ENCODE measurements around the gene TRIM7. TPM values are rescaled to one million over a fixed set of nuclear protein-coding genes. Genes with fewer than 3 reads are reported as not detected.

The TRIM7 gene
- total and polyA plus RNA-seq, 2 donors (not counting 1 experiment from before 2014, with no cell fraction given), result 1.7 to 7.4 TPM

DNA sequence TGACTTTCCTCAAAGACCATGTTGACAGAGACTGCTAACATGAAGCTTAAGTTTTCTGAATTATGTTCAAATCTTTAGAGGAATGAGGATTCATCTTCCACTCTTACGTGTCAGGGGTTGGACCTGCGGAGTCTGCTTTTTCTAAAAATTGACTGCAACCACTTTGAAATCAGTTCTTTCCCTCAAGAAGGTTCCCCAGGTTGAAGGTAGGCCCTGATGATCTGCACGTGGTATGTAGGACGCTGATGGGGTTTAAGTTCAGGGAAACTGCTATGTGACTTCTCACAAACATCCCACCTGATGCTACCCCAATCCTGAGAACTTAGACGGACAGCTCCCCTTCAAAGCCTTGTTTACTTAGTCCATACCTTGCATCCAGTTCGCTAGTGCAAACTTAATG lies 31.5 kb upstream of the TRIM7 start:
- WGBS (ENCODE audit: insufficient coverage), result no CpG with 5 or more reads among the region's 6 CpGs
- Mint-ChIP-seq H3K27ac (no peak overlapping the region), H3K4me3 (no peak overlapping the region), H3K4me1 (peaks cover 12% of the 10 kb centered on the region), H3K9me3 (ENCODE audit: insufficient read depth) (no peaks in the 10 kb centered on the region), H3K27me3 (no peaks in the 10 kb centered on the region)
- Histone ChIP-seq H2AFZ (ENCODE audit: insufficient read depth, low read depth, low read length, poor library complexity, severe bottlenecking) (no peak overlapping the region), H3K9me3 (ENCODE audit: control extremely low read depth in 1 of 3, control insufficient read depth in 2 of 3, insufficient read depth in 1 of 3, low read length in 2 of 3) (no peaks in the 10 kb centered on the region), H4K20me1 (ENCODE audit: control insufficient read depth, insufficient read depth, low read length, poor library complexity, severe bottlenecking) (peaks cover 46% of the 10 kb centered on the region), H3K9ac (ENCODE audit: low read length) (no peak overlapping the region), H3K79me2 (ENCODE audit: control insufficient read depth, insufficient read depth, low read length) (peaks cover 12% of the 10 kb centered on the region), H3K27me3 (replicated peaks in 1 of 4; ENCODE audit: control extremely low read depth in 1 of 4, control insufficient read depth in 3 of 4, insufficient read depth in 4 of 4, low read length in 3 of 4) (no peaks in the 10 kb centered on the region), H3K27ac (ENCODE audit: low read length in 2 of 2) (no peak overlapping the region), H3K36me3 (replicated peaks in 1 of 2; ENCODE audit: control extremely low read depth in 1 of 2, control insufficient read depth in 1 of 2, extremely low read depth in 1 of 2, insufficient read depth in 2 of 2, low read length in 1 of 2) (peaks cover 11 to 93% of the 10 kb centered on the region in 2 experiments), H3K4me1 (ENCODE audit: control insufficient read depth in 2 of 2, insufficient read depth in 2 of 2, low read length in 2 of 2) (peaks cover under 1 to 1% of the 10 kb centered on the region in 2 donors), H3K4me2 (replicated peaks; ENCODE audit: low read depth, low read length, poor library complexity, severe bottlenecking) (no peak overlapping the region), H3K4me3 (ENCODE audit: control extremely low read depth in 1 of 5, extremely low read depth in 1 of 5, insufficient read depth in 1 of 5, low read depth in 2 of 5, low read length in 4 of 5) (no peak overlapping the region)
- CTCF ChIA-PET, result no interaction called here
- intact Hi-C loops (cut with micrococcal nuclease), result no loop called here
- POLR2A ChIA-PET, result interaction anchor here (0.6 kb wide), 1 partner anchor 50 kb away, joined by 8 read pairs; no protein-coding TSS in a partner anchor
- no peak for ATAC-seq (ENCODE audit: low read depth)
- no peak for DNase-seq
- TF ChIP-seq, protein P1, sequence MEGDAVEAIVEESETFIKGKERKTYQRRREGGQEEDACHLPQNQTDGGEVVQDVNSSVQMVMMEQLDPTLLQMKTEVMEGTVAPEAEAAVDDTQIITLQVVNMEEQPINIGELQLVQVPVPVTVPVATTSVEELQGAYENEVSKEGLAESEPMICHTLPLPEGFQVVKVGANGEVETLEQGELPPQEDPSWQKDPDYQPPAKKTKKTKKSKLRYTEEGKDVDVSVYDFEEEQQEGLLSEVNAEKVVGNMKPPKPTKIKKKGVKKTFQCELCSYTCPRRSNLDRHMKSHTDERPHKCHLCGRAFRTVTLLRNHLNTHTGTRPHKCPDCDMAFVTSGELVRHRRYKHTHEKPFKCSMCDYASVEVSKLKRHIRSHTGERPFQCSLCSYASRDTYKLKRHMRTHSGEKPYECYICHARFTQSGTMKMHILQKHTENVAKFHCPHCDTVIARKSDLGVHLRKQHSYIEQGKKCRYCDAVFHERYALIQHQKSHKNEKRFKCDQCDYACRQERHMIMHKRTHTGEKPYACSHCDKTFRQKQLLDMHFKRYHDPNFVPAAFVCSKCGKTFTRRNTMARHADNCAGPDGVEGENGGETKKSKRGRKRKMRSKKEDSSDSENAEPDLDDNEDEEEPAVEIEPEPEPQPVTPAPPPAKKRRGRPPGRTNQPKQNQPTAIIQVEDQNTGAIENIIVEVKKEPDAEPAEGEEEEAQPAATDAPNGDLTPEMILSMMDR (IDR thresholded peaks at IDR 0.05), result no peak
- TF ChIP-seq EZH2 (IDR thresholded peaks at IDR 0.05; ENCODE audit: borderline replicate concordance, insufficient read depth, low read depth, low read length, poor library complexity, severe bottlenecking), result no peak

DNA sequence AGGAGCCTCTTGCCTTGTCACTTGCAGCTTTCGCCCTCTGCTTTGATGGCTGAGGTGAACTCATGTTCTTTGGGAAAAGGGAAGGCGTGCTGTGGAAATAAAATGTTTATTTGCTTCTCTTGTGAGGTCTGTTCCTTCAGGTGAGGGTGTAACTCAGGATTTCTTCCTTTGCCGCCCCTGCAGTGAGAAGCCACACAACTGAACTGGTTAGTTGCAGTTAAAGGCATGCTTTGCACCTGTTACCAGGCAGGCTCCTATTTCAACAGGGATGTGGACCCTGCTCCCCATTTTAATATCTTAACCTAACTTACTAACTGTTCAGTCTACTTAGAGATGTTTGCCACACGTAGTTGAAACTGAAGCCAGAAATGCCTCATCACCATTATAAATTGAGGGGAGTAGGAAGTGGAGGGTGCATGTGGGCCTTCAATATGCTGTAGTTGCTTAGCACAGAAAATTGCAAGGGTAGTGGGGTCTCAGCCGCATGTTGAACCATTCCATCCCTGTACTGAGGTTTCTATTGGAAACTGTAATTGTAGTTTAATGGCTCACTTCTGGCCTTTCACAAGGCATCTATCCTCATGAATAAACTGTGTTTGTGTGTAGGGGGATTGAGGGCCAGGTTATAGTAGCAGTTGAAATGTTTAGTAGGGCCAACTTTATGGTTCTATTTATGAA lies 30.8 kb upstream of the TRIM7 start:
- Histone ChIP-seq H2AFZ (ENCODE audit: insufficient read depth, low read depth, low read length, poor library complexity, severe bottlenecking) (no peak overlapping the region), H3K27me3 (replicated peaks in 1 of 4; ENCODE audit: control extremely low read depth in 1 of 4, control insufficient read depth in 3 of 4, insufficient read depth in 4 of 4, low read length in 3 of 4) (no peaks in the 10 kb centered on the region), H3K4me3 (ENCODE audit: control extremely low read depth in 1 of 5, extremely low read depth in 1 of 5, insufficient read depth in 1 of 5, low read depth in 2 of 5, low read length in 4 of 5) (no peak overlapping the region), H3K36me3 (replicated peaks in 1 of 2; ENCODE audit: control extremely low read depth in 1 of 2, control insufficient read depth in 1 of 2, extremely low read depth in 1 of 2, insufficient read depth in 2 of 2, low read length in 1 of 2) (peaks cover 11 to 93% of the 10 kb centered on the region in 2 experiments), H4K20me1 (ENCODE audit: control insufficient read depth, insufficient read depth, low read length, poor library complexity, severe bottlenecking) (peaks cover 41% of the 10 kb centered on the region), H3K4me2 (replicated peaks; ENCODE audit: low read depth, low read length, poor library complexity, severe bottlenecking) (no peak overlapping the region), H3K9me3 (ENCODE audit: control extremely low read depth in 1 of 3, control insufficient read depth in 2 of 3, insufficient read depth in 1 of 3, low read length in 2 of 3) (no peaks in the 10 kb centered on the region), H3K4me1 (ENCODE audit: control insufficient read depth in 2 of 2, insufficient read depth in 2 of 2, low read length in 2 of 2) (no peaks in the 10 kb centered on the region), H3K9ac (ENCODE audit: low read length) (no peak overlapping the region), H3K27ac (ENCODE audit: low read length in 2 of 2) (no peak overlapping the region), H3K79me2 (ENCODE audit: control insufficient read depth, insufficient read depth, low read length) (peaks cover 9% of the 10 kb centered on the region)
- DNase-seq, result no peak
- POLR2A ChIA-PET, result no interaction called here
- Mint-ChIP-seq H3K9me3 (ENCODE audit: insufficient read depth) (no peaks in the 10 kb centered on the region), H3K27me3 (no peaks in the 10 kb centered on the region), H3K4me1 (peaks cover 9% of the 10 kb centered on the region), H3K4me3 (no peak overlapping the region), H3K27ac (no peak overlapping the region)
- no peak for ATAC-seq (ENCODE audit: low read depth)
- intact Hi-C loops (cut with micrococcal nuclease), result no loop called here
- CTCF ChIA-PET, result interaction anchor here (1.0 to 1.1 kb wide), 2 partner anchors 13 to 52 kb away, joined by 3 read pairs; no protein-coding TSS in a partner anchor
- TF ChIP-seq EZH2 (IDR thresholded peaks at IDR 0.05; ENCODE audit: borderline replicate concordance, insufficient read depth, low read depth, low read length, poor library complexity, severe bottlenecking), result no peak
- TF ChIP-seq, protein P1 (IDR thresholded peaks at IDR 0.05), result no peak
- WGBS (ENCODE audit: insufficient coverage), result 94% methylated on average over 2 of the region's 5 CpGs
